ENCODE results near the gene CHTF18.
"Not testable (repeated sequence)": the region's sequence is repeated elsewhere in the genome, so short reads cannot be mapped to it uniquely, and the experiment has no call there.

Gene CHTF18

GRCh38 chr16:788399-789126, at the start of gene CHTF18:
TSS of gene CHTF18 (plus strand) at chr16:788620. CDS start at chr16:788685, 65 bp downstream.
- DNase-seq (ENCODE audit: low read depth), result peak; percentile 95

GRCh38 chr16:739560-740458, 48.6 kb upstream of the CHTF18 start:
- no peak for DNase-seq (ENCODE audit: low read depth)

- DNase-seq (ENCODE audit: low read depth), result no peak
These were observed 48.0 kb upstream of the CHTF18 start for GRCh38 chr16:740459-740763.

- peak; percentile 89 for DNase-seq (ENCODE audit: low read depth)
These were observed 47.5 kb upstream of the CHTF18 start, which contains the start of gene CIAO3 for GRCh38 chr16:740764-741505. TSS of gene CIAO3 (minus strand) at chr16:740997. CDS start at chr16:740985, 12 bp downstream.

- no peak for DNase-seq (ENCODE audit: low read depth)
These were observed 46.3 kb upstream of the CHTF18 start for GRCh38 chr16:741986-742629.

- DNase-seq (ENCODE audit: low read depth), result not testable (repeated sequence)
These were observed 45.5 kb upstream of the CHTF18 start for GRCh38 chr16:742894-743293.

GRCh38 chr16:743794-744500, 44.5 kb upstream of the CHTF18 start:
- no peak for DNase-seq (ENCODE audit: low read depth)

GRCh38 chr16:745739-746138, 42.7 kb upstream of the CHTF18 start:
- DNase-seq (ENCODE audit: low read depth), result no peak

- DNase-seq (ENCODE audit: low read depth), result no peak
These were observed 41.8 kb upstream of the CHTF18 start for GRCh38 chr16:746637-747036.

- DNase-seq (ENCODE audit: low read depth), result no peak
These were observed 40.3 kb upstream of the CHTF18 start for GRCh38 chr16:747978-748746.

- no peak for DNase-seq (ENCODE audit: low read depth)
These were observed 39.4 kb upstream of the CHTF18 start for GRCh38 chr16:749010-749409.

GRCh38 chr16:750485-750884, 37.9 kb upstream of the CHTF18 start:
- no peak for DNase-seq (ENCODE audit: low read depth)

GRCh38 chr16:751152-752006, 37.0 kb upstream of the CHTF18 start:
- DNase-seq (ENCODE audit: low read depth), result no peak

GRCh38 chr16:752007-752312, 36.5 kb upstream of the CHTF18 start:
- no peak for DNase-seq (ENCODE audit: low read depth)

GRCh38 chr16:754121-754607, 34.3 kb upstream of the CHTF18 start:
- not testable (repeated sequence) for DNase-seq (ENCODE audit: low read depth)

- DNase-seq (ENCODE audit: low read depth), result no peak
These were observed 33.8 kb upstream of the CHTF18 start for GRCh38 chr16:754656-755055.

- no peak for DNase-seq (ENCODE audit: low read depth)
These were observed 32.0 kb upstream of the CHTF18 start for GRCh38 chr16:756428-756827.

- no peak for DNase-seq (ENCODE audit: low read depth)
These were observed 29.1 kb upstream of the CHTF18 start for GRCh38 chr16:759110-759910.

GRCh38 chr16:760065-760464, 28.4 kb upstream of the CHTF18 start:
- no peak for DNase-seq (ENCODE audit: low read depth)

Measured in activated T-cell treated with anti-CD3 and anti-CD28 coated beads for 24 hours (primary cell).